Measurements from ENCODE around the gene DPY19L3. TPM values are rescaled to one million over a fixed set of nuclear protein-coding genes. Genes with fewer than 3 reads are reported as not detected.

DPY19L3 gene
- total RNA-seq, 1 donor from 2014 or later = 83.1 TPM

GRCh38 chr19:32392901-32393300, 12.7 kb upstream of the DPY19L3 start:
- Histone ChIP-seq H3K9ac (no peak overlapping the region), H3K79me2 (ENCODE audit: low read depth) (no peaks in the 10 kb centered on the region), H3K27ac (no peak overlapping the region), H3K36me3 (no peaks in the 10 kb centered on the region), H3K9me3 (ENCODE audit: low read depth) (no peaks in the 10 kb centered on the region), H3K27me3 (no peaks in the 10 kb centered on the region), H3F3A (ENCODE audit: low read depth) (no peaks in the 10 kb centered on the region), H2AFZ (replicated peaks) (no peak overlapping the region), H4K20me1 (ENCODE audit: low read depth) (no peaks in the 10 kb centered on the region), H3K4me2 (no peak overlapping the region), H3K4me3 (no peak overlapping the region), H3K4me1 (no peaks in the 10 kb centered on the region)
- Mint-ChIP-seq H3K36me3 (peaks cover 2% of the 10 kb centered on the region), H3K9me3 (no peaks in the 10 kb centered on the region), H3K4me3 (no peak overlapping the region), H3K27me3 (ENCODE audit: insufficient read depth, low read depth) (no peaks in the 10 kb centered on the region), H3K4me1 (peaks cover 14% of the 10 kb centered on the region), H3K27ac (no peak overlapping the region)
- TF ChIP-seq EZH2phosphoT487 (IDR thresholded peaks at IDR 0.05) (no peak), EZH2 (IDR thresholded peaks at IDR 0.05) (no peak), CTCF (IDR thresholded peaks at IDR 0.05) (no peak)
- DNase-seq (ENCODE audit: low spot score) = no peak

DNA sequence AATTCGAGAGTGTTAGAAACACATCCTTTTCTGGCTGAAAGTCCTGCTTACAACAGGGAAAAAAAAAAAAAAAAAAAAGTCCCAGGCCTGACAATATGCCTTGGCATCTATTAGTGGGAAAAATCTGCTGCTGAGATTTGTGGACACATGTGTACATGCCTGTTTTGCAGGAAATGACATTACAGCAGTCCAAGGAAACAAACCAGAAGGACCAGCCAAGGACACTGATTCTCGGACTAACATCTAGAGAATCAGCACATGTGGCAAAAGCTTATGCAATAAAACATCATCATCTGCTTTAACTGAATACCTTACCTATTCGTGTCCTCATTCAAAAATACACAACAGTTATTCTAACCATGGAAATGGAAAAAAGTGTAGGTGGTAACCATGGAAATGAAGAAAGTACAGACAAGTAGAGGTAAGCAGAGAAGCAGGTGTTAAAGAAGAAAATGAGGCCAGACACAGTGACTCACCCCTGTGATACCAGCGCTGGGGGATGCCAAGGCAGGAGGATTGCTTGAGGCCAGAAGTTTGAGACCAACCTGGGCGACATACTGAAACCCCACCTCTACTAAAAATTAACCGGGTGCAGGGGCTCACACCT, 9.4 kb upstream of the DPY19L3 start:
- DNase-seq (ENCODE audit: low spot score) = no peak
- no peak overlapping the region for H2AFZ ChIP-seq (replicated peaks)
- no peaks in the 10 kb centered on the region for H3K36me3 ChIP-seq
- no peak overlapping the region for H3K9ac ChIP-seq
- H3K79me2 ChIP-seq (ENCODE audit: low read depth) = no peaks in the 10 kb centered on the region
- no peaks in the 10 kb centered on the region for H3K27me3 ChIP-seq
- H3K36me3 Mint-ChIP-seq = no peaks in the 10 kb centered on the region
- no peaks in the 10 kb centered on the region for H3K4me1 ChIP-seq
- TF ChIP-seq EZH2 (IDR thresholded peaks at IDR 0.05) (no peak), EZH2phosphoT487 (IDR thresholded peaks at IDR 0.05) (no peak), CTCF (IDR thresholded peaks at IDR 0.05) (no peak)
- H3K4me3 ChIP-seq = no peak overlapping the region
- peaks cover 9% of the 10 kb centered on the region for H3K4me1 Mint-ChIP-seq
- no peaks in the 10 kb centered on the region for H3K9me3 ChIP-seq (ENCODE audit: low read depth)
- no peaks in the 10 kb centered on the region for H4K20me1 ChIP-seq (ENCODE audit: low read depth)
- H3K9me3 Mint-ChIP-seq = no peaks in the 10 kb centered on the region
- no peak overlapping the region for H3K27ac ChIP-seq
- H3K27ac Mint-ChIP-seq = no peak overlapping the region
- no peak overlapping the region for H3K4me2 ChIP-seq
- H3K4me3 Mint-ChIP-seq = no peak overlapping the region
- H3F3A ChIP-seq (ENCODE audit: low read depth) = no peaks in the 10 kb centered on the region
- H3K27me3 Mint-ChIP-seq (ENCODE audit: insufficient read depth, low read depth) = no peaks in the 10 kb centered on the region

DNA sequence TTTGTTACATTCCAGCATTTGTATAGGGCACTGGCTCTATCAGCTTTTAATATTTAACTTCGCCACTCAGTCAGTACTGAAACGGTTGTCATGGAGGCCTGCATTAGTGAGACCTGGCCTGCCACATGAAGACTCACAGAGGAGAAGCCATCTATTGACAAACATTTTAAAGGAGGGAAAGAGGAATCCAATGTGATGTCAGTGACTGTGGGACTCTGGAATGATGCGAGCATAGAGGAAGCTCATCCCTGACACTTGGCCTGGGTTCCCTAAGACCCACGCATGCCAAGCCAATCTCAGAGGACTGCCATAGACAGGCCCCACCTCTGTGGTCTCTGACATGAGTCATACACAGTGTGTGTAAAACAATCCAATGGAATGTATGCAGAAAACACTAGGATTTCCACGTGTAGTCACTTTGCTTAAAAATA, 7.9 kb upstream of the DPY19L3 start:
- H3K9me3 Mint-ChIP-seq = no peaks in the 10 kb centered on the region
- peaks cover 4% of the 10 kb centered on the region for H3F3A ChIP-seq (ENCODE audit: low read depth)
- H4K20me1 ChIP-seq (ENCODE audit: low read depth) = no peaks in the 10 kb centered on the region
- no peak overlapping the region for H3K4me3 Mint-ChIP-seq
- H3K4me1 Mint-ChIP-seq = peaks cover 10% of the 10 kb centered on the region
- H3K27ac ChIP-seq = no peak overlapping the region
- H3K27ac Mint-ChIP-seq = no peak overlapping the region
- H3K4me3 ChIP-seq = no peak overlapping the region
- no peak overlapping the region for H3K4me2 ChIP-seq
- no peak for DNase-seq (ENCODE audit: low spot score)
- no peaks in the 10 kb centered on the region for H3K27me3 ChIP-seq
- H3K9ac ChIP-seq = no peak overlapping the region
- no peaks in the 10 kb centered on the region for H3K36me3 ChIP-seq
- no peaks in the 10 kb centered on the region for H3K36me3 Mint-ChIP-seq
- TF ChIP-seq EZH2 (IDR thresholded peaks at IDR 0.05) (no peak), CTCF (IDR thresholded peaks at IDR 0.05) (no peak), EZH2phosphoT487 (IDR thresholded peaks at IDR 0.05) (no peak)
- no peaks in the 10 kb centered on the region for H3K27me3 Mint-ChIP-seq (ENCODE audit: insufficient read depth, low read depth)
- no peaks in the 10 kb centered on the region for H3K9me3 ChIP-seq (ENCODE audit: low read depth)
- H3K79me2 ChIP-seq (ENCODE audit: low read depth) = peaks cover under 1% of the 10 kb centered on the region
- H2AFZ ChIP-seq (replicated peaks) = no peak overlapping the region
- H3K4me1 ChIP-seq = peaks cover 9% of the 10 kb centered on the region

Measured in neural progenitor cell (in vitro differentiated cells).